DOHH2 (cell line): Measurements from ENCODE around the gene SLX4IP.

Experiments used
- CTCF ChIP-seq: fragments of 200-600 bp; sonication (generic); IDR thresholded peaks from one replicate; pipeline ENCODE4 v1.5.1; 2014; ENCODE audit warnings: antibody characterized with exemption, mild to moderate bottlenecking, low read depth, low read length; ENCODE audit not compliant: poor library complexity, severe bottlenecking
- EZH2phosphoT487 ChIP-seq: fragments of 200-600 bp; sonication (generic); IDR thresholded peaks from 2 replicates; pipeline ENCODE4 v1.6.1; 2017; ENCODE audit warnings: borderline replicate concordance, mild to moderate bottlenecking, antibody characterized with exemption, low read length, moderate library complexity, mixed read lengths

- no peak for TF ChIP-seq CTCF
- TF ChIP-seq EZH2phosphoT487, result no peak
Measured at GRCh38 chr20:10465135-10465534, 30.0 kb downstream of the SLX4IP start.
